ENCODE measurements around the gene RAN. TPM values are rescaled to one million over a fixed set of nuclear protein-coding genes. Genes with fewer than 3 reads are reported as not detected.

Gene RAN
- total and polyA plus RNA-seq, 9 of the 15 experiments (the other 6 are each of a cell fraction or from before 2014, with no cell fraction given), result 1,687 to 3,820 (median 2,300) TPM

GRCh38 chr12:130871286-130872178, at the start of gene RAN (continued):
- TF ChIP-seq, protein P1, sequence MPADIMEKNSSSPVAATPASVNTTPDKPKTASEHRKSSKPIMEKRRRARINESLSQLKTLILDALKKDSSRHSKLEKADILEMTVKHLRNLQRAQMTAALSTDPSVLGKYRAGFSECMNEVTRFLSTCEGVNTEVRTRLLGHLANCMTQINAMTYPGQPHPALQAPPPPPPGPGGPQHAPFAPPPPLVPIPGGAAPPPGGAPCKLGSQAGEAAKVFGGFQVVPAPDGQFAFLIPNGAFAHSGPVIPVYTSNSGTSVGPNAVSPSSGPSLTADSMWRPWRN (IDR thresholded peaks at IDR 0.05; ENCODE audit: low read depth), result no peak
- no peak for TF ChIP-seq SRSF9 (IDR thresholded peaks at IDR 0.05; ENCODE audit: borderline replicate concordance, low read depth, low read length)
- TF ChIP-seq MYNN (IDR thresholded peaks at IDR 0.05), result no peak
- no peak for TF ChIP-seq MYNN (CRISPR knock-in tag; IDR thresholded peaks at IDR 0.05)
- TF ChIP-seq HNRNPH1 (optimal IDR thresholded peaks at IDR 0.05; ENCODE audit: low read depth, low read length), result no peak
- TF ChIP-seq HMG20A (CRISPR knock-in tag; conservative IDR thresholded peaks at IDR 0.05), result no peak
- TF ChIP-seq GABPB1 (CRISPR knock-in tag; IDR thresholded peaks at IDR 0.05), result peak; percentile 46; the same call in 1 of the 2 replicates
- TF ChIP-seq KDM2B (CRISPR knock-in tag; IDR thresholded peaks at IDR 0.05), result no peak
- TF ChIP-seq ZNF165 (CRISPR knock-in tag; IDR thresholded peaks at IDR 0.05; ENCODE audit: borderline replicate concordance), result no peak
- peak; percentile 83 for TF ChIP-seq SAP30 (IDR thresholded peaks at IDR 0.05; ENCODE audit: borderline replicate concordance, insufficient read depth, low read depth, low read length, poor library complexity, severe bottlenecking)
- no peak for TF ChIP-seq ETS2 (tag; IDR thresholded peaks at IDR 0.05; ENCODE audit: borderline replicate concordance, poor library complexity, severe bottlenecking)
- TF ChIP-seq ZNF75A (CRISPR knock-in tag; IDR thresholded peaks at IDR 0.05), result no peak
- no peak for TF ChIP-seq ZNF445 (CRISPR knock-in tag; IDR thresholded peaks at IDR 0.05; ENCODE audit: low read depth)
- peak; percentile 3 for TF ChIP-seq HMGN3 (IDR thresholded peaks at IDR 0.05; ENCODE audit: borderline replicate concordance, extremely low read depth, insufficient read length, low read depth, low read length)
- TF ChIP-seq DEAF1 (CRISPR knock-in tag; IDR thresholded peaks at IDR 0.05), result no peak
- TF ChIP-seq ARID3B (CRISPR knock-in tag; IDR thresholded peaks at IDR 0.05; ENCODE audit: borderline replicate concordance), result peak; percentile 75; the same call in 1 of the 2 replicates
- no peak for TF ChIP-seq EWSR1 (IDR thresholded peaks at IDR 0.05; ENCODE audit: borderline replicate concordance, low read depth, partially characterized antibody)
- TF ChIP-seq, protein P2, sequence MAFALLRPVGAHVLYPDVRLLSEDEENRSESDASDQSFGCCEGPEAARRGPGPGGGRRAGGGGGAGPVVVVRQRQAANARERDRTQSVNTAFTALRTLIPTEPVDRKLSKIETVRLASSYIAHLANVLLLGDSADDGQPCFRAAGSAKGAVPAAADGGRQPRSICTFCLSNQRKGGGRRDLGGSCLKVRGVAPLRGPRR (CRISPR knock-in tag; IDR thresholded peaks at IDR 0.05), result no peak
- TF ChIP-seq RBFOX2 (IDR thresholded peaks at IDR 0.05; ENCODE audit: low read depth, low read length), result peak; percentile 90
- TF ChIP-seq ZNF699 (CRISPR knock-in tag; IDR thresholded peaks at IDR 0.05; ENCODE audit: insufficient replicate concordance), result no peak
- TF ChIP-seq ESRRB (CRISPR knock-in tag; IDR thresholded peaks at IDR 0.05; ENCODE audit: borderline replicate concordance), result no peak
- no peak for TF ChIP-seq GATA2 (CRISPR knock-in tag; IDR thresholded peaks at IDR 0.05)
- TF ChIP-seq HNRNPK (IDR thresholded peaks at IDR 0.05; ENCODE audit: low read depth, low read length, poor library complexity, severe bottlenecking), result no peak

Measured in K562 (cell line).